ENCODE data around the gene NACC2. TPM values are rescaled to one million over a fixed set of nuclear protein-coding genes. Genes with fewer than 3 reads are reported as not detected.

The NACC2 gene
- total and polyA plus RNA-seq, 2 of the 8 experiments (the other 6 are each of a cell fraction or from before 2014, with no cell fraction given), result 8.3 to 14.0 TPM

- FAIRE-seq, result no peak
- TF ChIP-seq SIN3A (conservative IDR thresholded peaks at IDR 0.05 in 1 of 2, IDR thresholded peaks at IDR 0.05 in 1 of 2; ENCODE audit: low read depth in 1 of 2, low read length in 2 of 2) (peak in 1 of 2 experiments; percentile 60; a peak in 1 of 4 replicates), JUND (IDR thresholded peaks at IDR 0.05; ENCODE audit: low read length) (0 out of 2 replicates have a peak, but pooled peaks have one; percentile 31), CREB1 (IDR thresholded peaks at IDR 0.05) (peak; percentile 8; the same call in 1 of the 2 replicates), EZH2 (IDR thresholded peaks at IDR 0.05; ENCODE audit: low read depth, low read length, severe bottlenecking) (no peak), ASH2L (IDR thresholded peaks at IDR 0.05; ENCODE audit: low read length) (no peak), TEAD4 (IDR thresholded peaks at IDR 0.05; ENCODE audit: low read depth, low read length) (no peak), YY1 (IDR thresholded peaks at IDR 0.05; ENCODE audit: low read depth, low read length) (0 out of 2 replicates have a peak, but pooled peaks have one; percentile 27), CTBP2 (IDR thresholded peaks at IDR 0.05; ENCODE audit: borderline replicate concordance, insufficient read depth, insufficient read length, low read length) (no peak), BACH1 (IDR thresholded peaks at IDR 0.05; ENCODE audit: low read length) (0 out of 2 replicates have a peak, but pooled peaks have one; percentile 20), MAFK (IDR thresholded peaks at IDR 0.05; ENCODE audit: low read depth, low read length) (no peak)
Observed at GRCh38 chr9:136122425-136123383, 27.6 kb upstream of the NACC2 start.

More at GRCh38 chr9:136122425-136123383, 27.6 kb upstream of the NACC2 start:
- Histone ChIP-seq H2BK12ac (ENCODE audit: low read depth, low read length) (peak overlapping the region; percentile 80; the same call in 1 of the 2 replicates), H3K4me1 (replicated peaks in 1 of 4; ENCODE audit: control insufficient read depth in 3 of 4, insufficient read depth in 4 of 4, low read length in 3 of 4) (peaks cover 0 to 10% (median 2%) of the 10 kb centered on the region in 4 experiments; a peak in 5 of 7 replicates), H2AFZ (ENCODE audit: low read length) (no peak overlapping the region), H2BK15ac (ENCODE audit: low read length) (peak overlapping the region; percentile 99; the same call in 1 of the 2 replicates), H3K23ac (ENCODE audit: insufficient read length) (no peak overlapping the region), H4K5ac (ENCODE audit: insufficient read length, low read depth, low read length) (no peak overlapping the region), H3K36me3 (ENCODE audit: control insufficient read depth in 2 of 4, insufficient read depth in 4 of 4, low read length in 3 of 4) (no peaks in the 10 kb centered on the region; a peak in 1 of 8 replicates), H3K9ac (replicated peaks in 1 of 4; ENCODE audit: extremely low read depth in 1 of 4, low read depth in 3 of 4, low read length in 3 of 4) (no peak overlapping the region), H3K79me2 (ENCODE audit: control insufficient read depth in 1 of 2, insufficient read depth in 2 of 2, low read length in 2 of 2) (no peaks in the 10 kb centered on the region), H2BK5ac (ENCODE audit: low read depth, low read length) (peak overlapping the region; percentile 71; the same call in 1 of the 2 replicates), H4K91ac (replicated peaks; ENCODE audit: insufficient read length, low read length) (peak overlapping the region; percentile 65), H3K4me3 (ENCODE audit: extremely low read depth in 1 of 4, insufficient read depth in 2 of 4, low read depth in 3 of 4, low read length in 4 of 4) (0 out of 8 replicates have a peak overlapping the region, but pooled peaks of 1 of the 4 experiments have one; percentile 24), H3K56ac (replicated peaks; ENCODE audit: insufficient read length, low read depth, low read length) (no peak overlapping the region), H4K20me1 (replicated peaks in 1 of 2; ENCODE audit: control insufficient read depth in 1 of 2, insufficient read depth in 2 of 2, low read length in 2 of 2) (peaks cover 0 to 5% of the 10 kb centered on the region in 2 experiments), H2AK5ac (ENCODE audit: low read depth, low read length) (no peak overlapping the region), H3K18ac (ENCODE audit: extremely low read depth, low read length) (no peak overlapping the region), H3K9me3 (ENCODE audit: insufficient read depth in 2 of 2, low read depth in 1 of 2, low read length in 1 of 2) (no peaks in the 10 kb centered on the region), H2BK120ac (replicated peaks; ENCODE audit: low read depth, low read length) (peak overlapping the region; percentile 21), H3K79me1 (ENCODE audit: low read depth, low read length) (no peaks in the 10 kb centered on the region), H2BK20ac (ENCODE audit: low read length) (no peak overlapping the region; the same call in 1 of the 2 replicates), H4K8ac (ENCODE audit: extremely low read depth, insufficient read depth, low read length) (peak overlapping the region; percentile 48), H3K4ac (replicated peaks; ENCODE audit: insufficient read length, low read depth, low read length) (peak overlapping the region; percentile 51), H3K23me2 (ENCODE audit: low read depth, low read length) (peaks cover 9% of the 10 kb centered on the region; the same call in 1 of the 2 replicates), H3K14ac (ENCODE audit: insufficient read length) (no peak overlapping the region), H3K27ac (ENCODE audit: low read depth, low read length) (no peak overlapping the region), H3K27me3 (replicated peaks in 1 of 4; ENCODE audit: control insufficient read depth in 3 of 4, extremely low read depth in 1 of 4, insufficient read depth in 3 of 4, low read length in 3 of 4) (no peaks in the 10 kb centered on the region), H3K4me2 (ENCODE audit: insufficient read depth in 1 of 2, low read depth in 2 of 2, low read length in 2 of 2) (peak overlapping the region in 1 of 2 experiments; percentile 51; a peak in 2 of 4 replicates)
- 53% methylated on average over 45 of the region's 45 CpGs; no CpG with 5 or more reads in 1 of the 2 experiments for WGBS, 2 experiments (ENCODE audit: extremely low coverage in 1 of 2, insufficient coverage in 1 of 2, insufficient read length in 1 of 2, insufficient replicate concordance in 2 of 2, low coverage in 1 of 2, low lambda C conversion rate in 2 of 2, missing lambda C conversion rate in 1 of 2)
- ChIA-PET CTCF (ENCODE audit: partially characterized antibody) (interaction anchor here (0.7 to 6.2 kb wide), 54 partner anchors 10 to 427 kb away, joined by 3 to 98 read pairs (median 4); no protein-coding TSS in a partner anchor), POLR2A (ENCODE audit: partially characterized antibody) (interaction anchor here (1.4 kb wide), 1 partner anchor 128 kb away, joined by 3 read pairs; no protein-coding TSS in a partner anchor)
- peak in 1 of 2 experiments; percentile 92 for DNase-seq (ENCODE audit: low read depth in 1 of 2, low spot score in 2 of 2)
